ENCODE measurements around the gene RASGRF2.
A peak's percentile ranks its signal among the peaks of the same experiment; 100 is the strongest.
"Not testable (repeated sequence)": the region's sequence is repeated elsewhere in the genome, so short reads cannot be mapped to it uniquely, and the experiment has no call there.

The RASGRF2 gene

GRCh38 chr5:80982093-80982492, 21.9 kb downstream of the RASGRF2 start:
- DNase-seq (ENCODE audit: low read depth) = no peak

- DNase-seq (ENCODE audit: low read depth) = no peak
Measured at GRCh38 chr5:80985600-80986228, 25.6 kb downstream of the RASGRF2 start.

- no peak for DNase-seq (ENCODE audit: low read depth)
Measured at GRCh38 chr5:80986382-80986781, 26.2 kb downstream of the RASGRF2 start.

- DNase-seq (ENCODE audit: low read depth) = no peak
Measured at GRCh38 chr5:80987078-80987766, 27.1 kb downstream of the RASGRF2 start.

- DNase-seq (ENCODE audit: low read depth) = peak; percentile 35
Measured at GRCh38 chr5:80988419-80988935, 28.3 kb downstream of the RASGRF2 start.

- DNase-seq (ENCODE audit: low read depth) = no peak
Measured at GRCh38 chr5:80989883-80990282, 29.7 kb downstream of the RASGRF2 start.

GRCh38 chr5:80990527-80990926, 30.4 kb downstream of the RASGRF2 start:
- no peak for DNase-seq (ENCODE audit: low read depth)

GRCh38 chr5:80990971-80991370, 30.8 kb downstream of the RASGRF2 start:
- DNase-seq (ENCODE audit: low read depth) = peak; percentile 41

GRCh38 chr5:80995908-80996307, 35.7 kb downstream of the RASGRF2 start:
- DNase-seq (ENCODE audit: low read depth) = no peak

- DNase-seq (ENCODE audit: low read depth) = no peak
Measured at GRCh38 chr5:80998590-80998979, 38.4 kb downstream of the RASGRF2 start.

GRCh38 chr5:81003811-81004386, 43.7 kb downstream of the RASGRF2 start:
- DNase-seq (ENCODE audit: low read depth) = no peak

- DNase-seq (ENCODE audit: low read depth) = no peak
Measured at GRCh38 chr5:81005708-81006107, 45.5 kb downstream of the RASGRF2 start.

GRCh38 chr5:81006231-81006630, 46.1 kb downstream of the RASGRF2 start:
- DNase-seq (ENCODE audit: low read depth) = no peak

- DNase-seq (ENCODE audit: low read depth) = no peak
Measured at GRCh38 chr5:81006947-81007636, 46.9 kb downstream of the RASGRF2 start.

- no peak for DNase-seq (ENCODE audit: low read depth)
Measured at GRCh38 chr5:81007637-81008027, 47.5 kb downstream of the RASGRF2 start.

- peak; percentile 31 for DNase-seq (ENCODE audit: low read depth)
Measured at GRCh38 chr5:81010336-81011169, 50.4 kb downstream of the RASGRF2 start.

GRCh38 chr5:81014348-81014747, 54.2 kb downstream of the RASGRF2 start:
- DNase-seq (ENCODE audit: low read depth) = no peak

- no peak for DNase-seq (ENCODE audit: low read depth)
Measured at GRCh38 chr5:81016116-81016515, 56.0 kb downstream of the RASGRF2 start.

GRCh38 chr5:81017320-81017719, 57.2 kb downstream of the RASGRF2 start:
- no peak for DNase-seq (ENCODE audit: low read depth)

- not testable (repeated sequence) for DNase-seq (ENCODE audit: low read depth)
Measured at GRCh38 chr5:81018608-81019007, 58.4 kb downstream of the RASGRF2 start.

GRCh38 chr5:81019748-81020147, 59.6 kb downstream of the RASGRF2 start:
- DNase-seq (ENCODE audit: low read depth) = peak; percentile 53

Measured in fibroblast of gingiva (primary cell).